HG02571 (cell line): ENCODE results near the gene INHBE.

Experiments used
- ATAC-seq: cut with Tn5 transposase; IDR thresholded peaks from one replicate; pipeline ENCODE4 v1.9.1; 2021; ENCODE audit warnings: mild to moderate bottlenecking, moderate library complexity; ENCODE audit not compliant: unreplicated experiment

The INHBE gene

DNA sequence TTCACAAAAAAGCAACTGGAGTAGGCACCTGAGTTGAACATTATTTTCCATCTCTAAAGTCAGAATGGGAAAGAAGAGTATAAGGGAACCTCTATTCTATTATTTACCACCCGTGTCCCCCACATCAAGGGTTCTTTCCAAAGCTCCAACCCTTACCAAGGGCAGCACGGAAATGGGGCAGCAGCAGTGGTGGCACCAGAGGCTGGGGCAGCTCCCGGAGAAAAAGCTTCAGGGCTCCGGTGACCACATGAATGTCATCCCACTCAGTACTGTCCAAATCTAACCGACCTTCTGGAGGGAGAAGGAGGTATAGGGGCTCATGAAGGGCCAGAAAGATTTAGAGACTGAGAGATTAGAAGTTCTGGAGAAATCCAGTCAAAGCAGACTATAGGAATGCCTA is 18.8 kb downstream of the INHBE start:
- ATAC-seq = no peak

- no peak for ATAC-seq
Measured at GRCh38 chr12:57474430-57474829, 19.3 kb downstream of the INHBE start.

DNA sequence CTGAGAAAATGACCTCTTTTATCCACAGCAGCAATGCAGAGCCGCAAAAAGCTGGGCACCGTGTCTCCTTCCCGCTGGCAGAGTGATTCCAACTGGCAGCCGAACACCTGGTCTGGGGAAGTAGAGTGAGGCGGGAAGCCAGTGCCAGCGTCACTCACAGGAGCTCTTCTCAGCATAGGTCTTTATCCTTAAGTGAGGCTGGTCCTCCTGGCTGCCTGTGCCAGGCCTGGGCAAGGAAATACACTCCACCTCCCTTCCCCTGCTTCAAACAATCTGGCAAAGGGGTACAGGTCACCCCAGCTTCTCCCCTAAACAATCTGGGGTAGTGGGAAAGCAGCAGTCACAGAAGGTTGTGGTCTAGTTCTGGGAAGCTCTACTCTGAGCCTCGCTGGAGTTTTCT is 19.8 kb downstream of the INHBE start:
- ATAC-seq = no peak

DNA sequence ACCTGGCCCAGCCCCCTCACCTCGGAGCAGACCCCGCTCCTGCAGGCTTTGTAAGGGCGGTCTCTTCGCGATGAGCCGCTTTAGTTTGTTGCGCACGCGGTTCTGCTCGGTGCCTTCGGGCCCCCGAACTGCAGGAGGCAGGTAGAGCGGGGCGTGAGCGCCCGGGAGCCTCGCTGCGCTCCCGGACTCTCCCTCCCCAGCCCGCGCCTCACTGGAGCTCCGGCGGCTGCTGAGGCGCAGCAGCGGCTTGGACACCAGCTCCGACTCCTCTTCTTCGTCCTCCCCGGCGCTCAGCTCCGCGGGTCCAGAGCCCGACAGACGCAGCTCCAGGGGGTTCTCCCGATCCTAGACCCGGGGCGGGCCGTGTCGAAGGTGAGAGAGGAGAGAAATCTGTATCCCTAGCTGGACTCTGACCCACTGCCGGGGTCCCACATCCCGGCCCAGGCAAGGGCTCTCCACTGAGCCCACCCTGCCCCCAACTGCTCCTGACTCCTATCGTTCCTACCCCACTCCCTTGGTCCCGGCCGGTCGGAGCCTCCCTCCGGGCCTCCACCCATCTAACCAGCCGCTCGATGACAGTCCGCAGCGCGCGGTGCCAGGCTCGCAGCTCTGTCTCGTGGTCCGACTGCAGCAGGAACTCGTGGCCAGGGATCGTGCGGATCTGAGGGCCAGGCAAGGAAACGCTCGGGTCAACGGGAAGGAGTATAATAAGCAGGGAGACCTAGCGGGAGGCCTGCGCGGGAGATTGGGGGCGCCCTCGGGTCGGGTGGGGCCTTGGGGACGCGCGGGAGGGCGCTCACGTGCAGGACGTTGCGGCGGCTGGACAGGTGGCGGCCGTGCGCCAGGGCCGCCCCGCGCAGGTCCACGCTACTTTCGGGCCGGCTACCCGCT is 20.4 kb downstream of the INHBE start:
- ATAC-seq = no peak

DNA sequence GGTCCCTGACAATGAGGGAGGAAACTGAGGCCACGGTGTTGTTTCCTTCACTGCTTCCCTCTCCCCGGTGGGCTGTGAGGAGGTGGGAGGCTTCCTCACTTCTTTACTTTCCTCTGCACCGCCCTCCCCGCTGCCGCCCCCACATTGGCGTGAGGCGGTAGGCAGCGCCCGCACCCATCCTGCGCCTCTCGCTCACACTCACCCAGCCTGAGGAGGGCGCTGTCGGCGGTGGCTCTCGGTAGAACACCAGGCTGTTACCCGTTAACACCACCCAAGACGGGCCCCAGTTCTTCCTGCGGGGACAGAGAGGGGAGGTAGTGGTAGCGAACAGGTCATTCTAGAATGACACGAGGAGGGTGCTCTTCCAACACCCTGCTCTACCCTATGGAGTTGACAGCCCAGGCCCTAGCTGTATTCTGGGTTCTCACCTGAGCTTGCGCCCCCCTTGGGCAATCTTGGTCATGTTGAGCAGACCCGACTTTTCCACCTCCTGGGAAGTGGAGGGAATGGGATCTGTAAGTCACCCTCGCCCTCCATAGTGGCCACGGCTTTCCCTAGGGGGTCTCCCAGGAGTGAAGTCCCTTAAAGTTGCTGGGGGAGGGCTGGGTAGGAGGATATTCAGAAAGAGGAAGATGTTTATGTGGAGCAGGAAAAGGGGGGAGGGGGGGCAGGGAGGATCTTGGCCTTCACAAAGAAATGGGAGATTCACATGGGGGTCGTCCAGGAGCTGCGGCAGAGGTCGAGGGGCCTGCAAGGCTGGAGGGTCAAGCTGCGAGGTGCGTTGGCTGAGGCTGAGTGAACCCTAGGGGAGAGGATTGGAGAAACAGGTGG is 21.3 kb downstream of the INHBE start:
- peak; percentile 42 for ATAC-seq

DNA sequence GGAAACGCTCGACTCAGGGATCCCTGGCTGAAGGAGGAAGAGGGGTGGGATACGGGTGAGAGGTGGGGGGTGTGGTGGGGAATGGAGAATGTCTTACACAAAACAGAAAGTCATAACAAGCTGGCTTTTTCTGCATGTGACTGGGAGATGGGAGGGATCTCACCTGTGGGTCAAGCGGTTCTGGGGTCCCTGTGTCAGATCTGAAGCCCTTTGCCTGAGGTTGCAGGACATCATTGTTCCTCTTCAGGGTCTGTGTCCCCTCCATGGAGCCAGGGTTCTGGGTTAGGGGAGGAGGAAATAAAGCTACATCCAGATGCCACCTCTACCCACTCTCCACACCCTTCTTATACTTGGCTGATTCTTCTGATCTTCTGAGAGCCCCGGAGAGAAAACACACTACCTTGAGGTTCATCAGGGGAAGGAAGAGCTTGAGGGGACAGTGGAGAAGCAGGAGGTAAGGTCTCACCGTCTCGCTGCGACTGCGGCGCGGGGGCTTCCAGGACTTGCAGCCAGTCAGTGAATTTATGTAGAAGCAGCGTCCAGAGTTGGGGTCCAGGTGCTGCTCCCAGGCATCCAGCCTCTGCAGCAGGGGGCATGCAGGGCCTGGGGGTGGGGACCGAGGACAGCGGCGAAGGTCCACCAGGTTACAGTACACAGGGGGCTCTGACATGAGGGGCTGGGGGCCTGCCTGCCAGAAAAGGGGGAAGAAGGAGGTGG is 22.0 kb downstream of the INHBE start:
- no peak for ATAC-seq

GRCh38 chr12:57477710-57478681 is 22.9 kb downstream of the INHBE start:
- ATAC-seq = no peak

DNA sequence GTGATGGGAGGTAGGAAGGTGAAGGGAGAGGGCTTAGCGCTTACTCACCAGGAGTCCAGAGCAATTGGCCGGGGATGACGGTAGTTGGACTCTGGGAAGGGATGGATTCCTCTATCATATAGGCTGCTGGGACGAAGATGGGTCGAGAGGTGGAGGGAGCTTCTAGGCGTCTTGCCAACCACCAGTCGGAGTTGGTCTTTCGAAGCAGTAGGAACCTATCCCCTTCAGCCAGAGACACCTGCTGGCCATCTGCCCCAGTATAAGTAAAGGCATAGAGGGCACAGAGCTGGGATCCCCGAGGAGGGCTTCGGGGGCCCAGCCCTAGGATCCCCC is 23.9 kb downstream of the INHBE start:
- ATAC-seq = no peak

GRCh38 chr12:57479376-57480115 is 24.4 kb downstream of the INHBE start, which contains the start of gene ARHGAP9:
ARHGAP9 (minus strand) TSS chr12:57479866; CDS start chr12:57479406, 460 bp downstream.
- no peak for ATAC-seq

DNA sequence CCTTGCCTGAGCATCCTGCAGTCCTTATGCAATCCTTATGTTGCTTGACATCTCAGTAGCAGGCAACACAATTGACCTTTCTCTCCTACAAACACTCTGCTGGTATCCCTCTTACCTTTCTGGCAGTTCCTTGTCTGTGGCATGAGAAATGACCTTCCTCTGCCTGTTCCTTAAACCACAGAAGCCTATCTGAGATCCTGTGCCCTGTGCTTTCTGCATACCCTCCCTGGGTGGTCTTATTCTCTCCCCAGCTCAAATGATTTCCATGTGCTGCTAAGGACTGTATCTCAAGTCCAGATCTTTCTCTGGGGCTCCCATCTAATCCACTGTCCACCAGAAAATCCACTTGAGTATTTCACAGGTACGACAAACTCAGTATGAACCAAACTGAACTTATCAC is 26.6 kb downstream of the INHBE start:
- ATAC-seq = no peak

- no peak for ATAC-seq
Measured at GRCh38 chr12:57483466-57483865, 28.4 kb downstream of the INHBE start.

DNA sequence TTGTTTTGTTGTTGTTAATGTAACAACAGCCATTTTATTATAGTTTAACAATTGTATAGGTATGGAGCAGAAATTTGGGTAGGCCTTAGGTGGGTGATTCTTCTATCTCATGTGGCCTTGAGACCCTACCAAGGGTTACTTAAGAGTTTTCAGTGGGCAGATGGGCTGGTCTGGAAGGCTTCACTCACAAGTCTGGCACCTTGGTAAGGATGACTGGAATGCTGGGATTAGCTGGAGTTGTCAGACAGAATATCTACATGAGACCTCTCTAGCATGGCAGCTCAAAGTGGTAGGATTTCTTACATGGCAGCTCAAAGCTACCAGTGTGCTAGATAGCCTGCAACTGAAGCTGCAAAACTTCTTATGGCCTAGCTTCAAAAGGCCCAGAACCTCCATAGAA is 30.6 kb downstream of the INHBE start:
- no peak for ATAC-seq

DNA sequence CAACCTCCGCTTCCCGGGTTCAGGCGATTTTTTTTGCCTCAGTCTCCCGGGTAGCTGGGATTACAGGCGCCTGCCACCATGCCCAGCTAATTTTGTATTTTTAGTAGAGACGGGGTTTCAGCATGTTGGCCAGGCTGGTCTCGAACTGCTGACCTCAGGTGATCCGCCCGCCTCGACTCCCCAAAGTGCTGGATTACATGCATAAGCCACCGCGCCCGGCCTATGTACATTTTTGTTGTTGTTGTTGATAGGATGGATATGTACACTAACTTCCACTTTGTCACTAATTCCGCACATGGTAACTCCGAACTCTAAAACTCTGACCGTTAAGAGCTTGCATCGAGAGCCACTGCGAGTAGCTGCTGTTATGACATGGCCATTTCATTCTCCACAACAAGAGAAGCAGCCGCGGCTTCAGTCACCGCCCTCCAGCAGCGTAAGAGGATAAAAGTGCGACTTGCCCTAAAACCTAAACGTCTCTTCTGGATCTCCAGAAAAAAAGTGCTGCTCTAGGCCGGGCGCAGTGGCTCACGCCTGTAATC is 32.0 kb downstream of the INHBE start:
- no peak for ATAC-seq

GRCh38 chr12:57487597-57488401 is 32.7 kb downstream of the INHBE start, which contains the start of gene MARS1:
MARS1 (plus strand) TSS chr12:57488068; CDS start chr12:57488091, 23 bp downstream.
- peak; percentile 97 for ATAC-seq

GRCh38 chr12:57488402-57489156 is 33.5 kb downstream of the INHBE start:
- ATAC-seq = no peak

- ATAC-seq = no peak
Measured at GRCh38 chr12:57489157-57489641, 34.1 kb downstream of the INHBE start.

DNA sequence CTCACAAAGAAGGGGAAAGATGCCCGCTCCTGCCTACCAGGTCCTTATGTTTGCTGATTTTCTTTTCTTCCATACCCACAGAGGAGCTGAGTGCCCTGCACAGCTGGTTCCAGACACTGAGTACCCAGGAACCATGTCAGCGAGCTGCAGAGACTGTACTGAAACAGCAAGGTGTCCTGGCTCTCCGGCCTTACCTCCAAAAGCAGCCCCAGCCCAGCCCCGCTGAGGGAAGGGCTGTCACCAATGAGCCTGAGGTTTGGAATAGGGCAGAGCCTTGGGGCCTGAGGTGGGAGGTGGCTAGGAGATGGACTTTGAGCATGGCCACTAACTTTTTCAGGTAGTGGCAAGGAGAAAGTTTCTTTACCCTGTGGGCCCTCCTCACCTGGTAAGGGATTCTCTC is 35.0 kb downstream of the INHBE start:
- ATAC-seq = no peak
